Right lobe of liver (tissue), 4 donors: ENCODE data around the gene PAX6.

Experiments
- CTCF ChIP-seq, 4 donors: fragments of 200-600 bp in 3 of 4; fragments of 450-650 bp in 1 of 4; IDR thresholded peaks; one replicate each; pipeline versions ENCODE4 v1.5.1 to v1.8.0; 2016 to 2022; ENCODE audit warnings: antibody characterized with exemption in 4 of 4, mild to moderate bottlenecking in 2 of 4
- POLR2A ChIP-seq: fragments of 450-650 bp; IDR thresholded peaks from one replicate; pipeline ENCODE4 v1.6.1; 2017; ENCODE audit warnings: antibody characterized with exemption, mild to moderate bottlenecking
- donor health status: DM: no; HTN: no; CAD: no.
- donor health status: DM: no; HTN: no; CAD: no.
- donor health status: DM: no; HTN: yes; CAD: no.

GRCh38 chr11:31817621-31818424 lies 6.7 kb upstream of the PAX6 start:
- no peak for TF ChIP-seq CTCF (IDR thresholded peaks at IDR 0.05)
- no peak for TF ChIP-seq POLR2A
